GM06990 (cell line): ENCODE measurements around the gene MAGI2.

Source experiments
- DNase-seq: peaks from one replicate; pipeline ENCODE4 v3.0.0-alpha.2; 2011; ENCODE audit not compliant: insufficient read length; ENCODE audit errors: extremely low read depth
- H3K27me3 ChIP-seq: replicated peaks from 2 replicates; pipeline ENCODE4 v1.6.0; 2011; ENCODE audit warnings: low read length; ENCODE audit not compliant: control insufficient read depth, insufficient read depth
- H3K36me3 ChIP-seq: 2 replicates; pipeline ENCODE4 v1.5.1; 2011; ENCODE audit warnings: low read length; ENCODE audit not compliant: control insufficient read depth, insufficient read depth
- H3K4me3 ChIP-seq: replicated peaks from 2 replicates; pipeline ENCODE4 v1.5.1; 2011; ENCODE audit warnings: low read depth, mild to moderate bottlenecking, control low read depth, low read length
- CTCF ChIP-seq: IDR thresholded peaks from 2 replicates; pipeline ENCODE4 v1.5.1; 2011; ENCODE audit warnings: low read length, control low read depth, mild to moderate bottlenecking, inconsistent platforms; ENCODE audit not compliant: insufficient read depth, poor library complexity, severe bottlenecking

The MAGI2 gene

GRCh38 chr7:78788464-78788863 is 665.0 kb downstream of the MAGI2 start:
- no peaks in the 10 kb centered on the region for H3K36me3 ChIP-seq
- H3K27me3 ChIP-seq: no peaks in the 10 kb centered on the region
- DNase-seq: no peak
- TF ChIP-seq CTCF: no peak
- no peak overlapping the region for H3K4me3 ChIP-seq

- Histone ChIP-seq H3K36me3 (no peaks in the 10 kb centered on the region), H3K27me3 (no peaks in the 10 kb centered on the region), H3K4me3 (no peak overlapping the region)
- no peak for DNase-seq
- no peak for TF ChIP-seq CTCF
Observed at GRCh38 chr7:78787854-78788253, 665.6 kb downstream of the MAGI2 start.

GRCh38 chr7:78786055-78786454 is 667.4 kb downstream of the MAGI2 start:
- no peak for DNase-seq
- Histone ChIP-seq H3K36me3 (no peaks in the 10 kb centered on the region), H3K27me3 (no peaks in the 10 kb centered on the region), H3K4me3 (no peak overlapping the region)
- no peak for TF ChIP-seq CTCF

- no peaks in the 10 kb centered on the region for H3K27me3 ChIP-seq
- DNase-seq: no peak
- H3K36me3 ChIP-seq: no peaks in the 10 kb centered on the region
- H3K4me3 ChIP-seq: no peak overlapping the region
- TF ChIP-seq CTCF: no peak
Observed at GRCh38 chr7:78783179-78783962, 670.1 kb downstream of the MAGI2 start.

GRCh38 chr7:78780560-78780959 is 672.9 kb downstream of the MAGI2 start:
- no peaks in the 10 kb centered on the region for H3K27me3 ChIP-seq
- no peak for DNase-seq
- H3K36me3 ChIP-seq: no peaks in the 10 kb centered on the region
- no peak for TF ChIP-seq CTCF
- no peak overlapping the region for H3K4me3 ChIP-seq

GRCh38 chr7:78779788-78780187 is 673.7 kb downstream of the MAGI2 start:
- Histone ChIP-seq H3K27me3 (no peaks in the 10 kb centered on the region), H3K4me3 (no peak overlapping the region), H3K36me3 (no peaks in the 10 kb centered on the region)
- TF ChIP-seq CTCF: no peak
- no peak for DNase-seq
